ENCODE results near the gene CABS1. TPM values are rescaled to one million over a fixed set of nuclear protein-coding genes. Genes with fewer than 3 reads are reported as not detected.

Gene CABS1
- total RNA-seq, 8 experiments from 2014 or later: 0.13 to 1.3 (median 0.43) TPM; not detected in 5

Other genes with a start within 250 kb of the CABS1 start
- 1 to 10 TPM in 1 of 8 experiments, under 1 TPM in 7; 0.04 to 1.7 (median 0.28) TPM for gene PRR27, start 180.7 kb upstream of the CABS1 start, total RNA-seq
- under 1 TPM in 1 of 8 experiments, not detected in 7; 0.40 TPM for gene ODAM, start 139.3 kb upstream of the CABS1 start, total RNA-seq
- gene FDCSP, start 108.9 kb upstream of the CABS1 start, total RNA-seq: 100 to 1,000 TPM in 1 of 8 experiments, 10 to 100 TPM in 2, not detected in 5; 12.8 to 113 (median 93.4) TPM
- 1 to 10 TPM in 1 of 8 experiments, under 1 TPM in 1, not detected in 6; 0.52 to 1.2 TPM for gene CSN3, start 92.4 kb upstream of the CABS1 start, total RNA-seq
- gene SMR3A, start 25.8 kb downstream of the CABS1 start, total RNA-seq: 1 to 10 TPM in 1 of 8 experiments, under 1 TPM in 2, not detected in 5; 0.80 to 1.2 (median 0.97) TPM
- gene SMR3B, start 48.1 kb downstream of the CABS1 start, total RNA-seq: 1 to 10 TPM in 1 of 8 experiments, under 1 TPM in 3, not detected in 4; 0.32 to 1.8 (median 0.63) TPM
- 1 to 10 TPM in 1 of 8 experiments, under 1 TPM in 3, not detected in 4; 0.41 to 2.5 (median 0.51) TPM for gene OPRPN, start 63.0 kb downstream of the CABS1 start, total RNA-seq
- 1 to 10 TPM in 1 of 8 experiments, under 1 TPM in 5, not detected in 2; 0.20 to 1.3 (median 0.44) TPM for gene MUC7, start 137.2 kb downstream of the CABS1 start, total RNA-seq
- 10 to 100 TPM in 1 of 8 experiments, 1 to 10 TPM in 1, under 1 TPM in 1, not detected in 5; 0.46 to 55.5 (median 2.6) TPM for gene AMTN, start 183.6 kb downstream of the CABS1 start, total RNA-seq